Heart right ventricle (tissue), 16 donors: Measurements from ENCODE around the gene C16orf54. TPM values are rescaled to one million over a fixed set of nuclear protein-coding genes. Genes with fewer than 3 reads are reported as not detected.

ENCODE experiments used
- ATAC-seq, 8 donors: fragments of 200-7000 bp; cut with Tn5 transposase; one replicate each; pipeline ENCODE4 v1.9.1; 2020; ENCODE audit warnings: mild to moderate bottlenecking in 8 of 8, moderate library complexity in 8 of 8, moderate number of reproducible peaks in 1 of 8
- DNase-seq, 2 donors: peaks; one replicate each; pipeline ENCODE4 v3.0.0-alpha.2; 2020
- H3K27ac ChIP-seq, 10 donors: fragments of 200-600 bp; sonication (generic) in 2 of 10; one replicate each; pipeline versions ENCODE4 v1.5.0 to v1.8.0; 2020 to 2022; ENCODE audit warnings: mild to moderate bottlenecking in 3 of 10
- H3K27me3 ChIP-seq, 7 donors: fragments of 200-600 bp; one replicate each; pipeline ENCODE4 v1.8.0; 2021 to 2022; ENCODE audit warnings: mild to moderate bottlenecking in 2 of 7
- H3K36me3 ChIP-seq, 9 donors: fragments of 200-600 bp; sonication (generic) in 1 of 9; one replicate each; pipeline versions ENCODE4 v1.5.0 to v1.8.0; 2020 to 2022; ENCODE audit warnings: mild to moderate bottlenecking in 2 of 9
- H3K4me1 ChIP-seq, 9 donors: fragments of 200-600 bp; sonication (generic) in 1 of 9; one replicate each; pipeline versions ENCODE4 v1.5.0 to v1.8.0; 2020 to 2022; ENCODE audit warnings: mild to moderate bottlenecking in 4 of 9
- H3K4me3 ChIP-seq, 10 donors: fragments of 200-600 bp; sonication (generic) in 2 of 10; one replicate each; pipeline versions ENCODE4 v1.5.0 to v1.8.0; 2020 to 2022; ENCODE audit warnings: mild to moderate bottlenecking in 7 of 10, moderate library complexity in 2 of 10
- H3K9me3 ChIP-seq, 11 donors: fragments of 200-600 bp in 10 of 11; sonication (generic) in 2 of 11; one replicate each; pipeline versions ENCODE4 v1.5.0 to v1.8.0; 2013 to 2022; ENCODE audit warnings: mild to moderate bottlenecking in 2 of 11, control low read depth in 1 of 11, moderate library complexity in 1 of 11
- CTCF ChIP-seq, 9 donors: fragments of 200-600 bp; sonication (generic) in 2 of 9; IDR thresholded peaks; one replicate each; pipeline versions ENCODE4 v1.5.0 to v1.8.0; 2021 to 2022; ENCODE audit warnings: antibody characterized with exemption in 9 of 9, mild to moderate bottlenecking in 5 of 9, moderate library complexity in 1 of 9
- WGBS, 2 donors: extraction: QIAGEN DNeasy Blood & Tissue Kit; methylation state at CpG; one replicate each; pipeline ENCODE4 v1.1.7; 2013; ENCODE audit warnings: inconsistent platforms in 1 of 2; 5-methylcytosine and 5-hydroxymethylcytosine counted together
- intact Hi-C, 10 donors: fragments of 100-400 bp; cut with DNase I; formaldehyde crosslinking; loops; one replicate each; pipeline versions ENCODE4 v1.11.1 to v1.14.2; 2022
- polyA plus RNA-seq, 2 donors: library from polyadenylated mRNA; stranded (reverse); fragments of 200-250 nt; gene quantifications; one replicate each; pipeline ENCODE4 v1.2.3, GENCODE V29; 2013
- total RNA-seq, 10 donors: library from RNA; stranded (reverse); fragmentation: NEBNext Ultra II Directional in 3 of 10; extraction: Animal tissue kit (Norgen Biotek cat#: 25700) in 3 of 10; gene quantifications; one replicate each; pipeline versions ENCODE4 v1.2.1 to v1.2.4, GENCODE V29; 2021 to 2023
- donor health status: Arrhythmogenic right ventricular cardiomyopathy.
- donor health status: ischemic (EF 13 %, LVEDD 7.1; RV severe dilation, severe dysfunction).
- donor health status: healthy with polysubstance abuse.
- donor health status: DM: no; HTN: yes; CAD: no.
- donor health status: DM: no; HTN: no; CAD: no.
- donor health status: ischemic (EF 25% LVEDD 6.9; RV normal size, moderate dysfunction).
- donor health status: ischemic (EF 25% LVEDD 5.7; RV mildly dilated, moderate dysfunction).
- donor health status: healthy.
- donor health status: DM: yes; HTN: yes; CAD: no.
- donor health status: Ischemic cardiomyopathy.
- donor health status: ischemic (EF 35%, LVEDD 5.7; RV mildly dilated, moderate dysfunction).
- donor health status: nonischemic (EF 11% LVEDD 7.7; RV severe dilation, severe dysfunction).
- donor health status: DM: yes; HTN: yes; CAD: no.
- donor health status: PGD.
- donor health status: ischemic (EF 29% LVEDD 5.4; RV normal size, mild dysfunction).
- donor health status: nonischemic (EF 23%, LVEDD 6.1; RV moderate dilation, normal function).

Gene C16orf54
- total and polyA plus RNA-seq, 12 donors, result 0.18 to 3.3 (median 0.53) TPM

- intact Hi-C loops, result loop anchor here (1.0 to 10.0 kb wide), 9 partner anchors 145 to 328 kb away; partner anchors contain the start of genes C16orf92 (in 7 of the 10) and DOC2A (in 1 of the 10)
- H3K4me3 ChIP-seq, result no peak overlapping the region
- H3K4me1 ChIP-seq, result peaks cover 0 to 19% (median 0%) of the 10 kb centered on the region in 9 donors
- no peak for TF ChIP-seq CTCF (IDR thresholded peaks at IDR 0.05)
- no peaks in the 10 kb centered on the region for H3K9me3 ChIP-seq
- peaks cover 0 to 4% (median 0%) of the 10 kb centered on the region in 9 donors for H3K36me3 ChIP-seq
- DNase-seq, result no peak
- no peak for ATAC-seq
- H3K27ac ChIP-seq, result no peak overlapping the region
- no peaks in the 10 kb centered on the region for H3K27me3 ChIP-seq
- WGBS, 2 donors, result 68 to 71% methylated on average over 11 of the region's 11 CpGs
These were observed 46.2 kb downstream of the C16orf54 start for GRCh38 chr16:29699324-29700219.

GRCh38 chr16:29698484-29699323 is 47.1 kb downstream of the C16orf54 start:
- no peak for TF ChIP-seq CTCF (IDR thresholded peaks at IDR 0.05)
- Histone ChIP-seq H3K27ac (no peak overlapping the region), H3K4me3 (no peak overlapping the region), H3K36me3 (peaks cover 0 to 4% (median 0%) of the 10 kb centered on the region in 9 donors), H3K4me1 (peaks cover 0 to 19% (median 0%) of the 10 kb centered on the region in 9 donors), H3K27me3 (no peaks in the 10 kb centered on the region), H3K9me3 (no peaks in the 10 kb centered on the region)
- intact Hi-C loops, result loop anchor here in 7 of 10 donors (5.0 to 10.0 kb wide), 5 partner anchors 146 to 329 kb away; partner anchors contain the start of genes C16orf92 (in 5 of the 7) and DOC2A (in 1 of the 7)
- 90 to 92% methylated on average over 17 of the region's 17 CpGs for WGBS, 2 donors
- DNase-seq, result no peak
- no peak for ATAC-seq

GRCh38 chr16:29698042-29698441 is 47.7 kb downstream of the C16orf54 start:
- DNase-seq, result no peak
- H3K4me3 ChIP-seq, result no peak overlapping the region
- no peak for ATAC-seq
- H3K36me3 ChIP-seq, result peaks cover 0 to 4% (median 0%) of the 10 kb centered on the region in 9 donors
- peaks cover 0 to 18% (median 0%) of the 10 kb centered on the region in 9 donors for H3K4me1 ChIP-seq
- H3K9me3 ChIP-seq, result no peaks in the 10 kb centered on the region
- intact Hi-C loops, result loop anchor here in 7 of 10 donors (5.0 to 10.0 kb wide), 5 partner anchors 147 to 329 kb away; partner anchors contain the start of genes C16orf92 (in 5 of the 7) and DOC2A (in 1 of the 7)
- no peak overlapping the region for H3K27ac ChIP-seq
- no peaks in the 10 kb centered on the region for H3K27me3 ChIP-seq
- 78 to 80% methylated on average over 2 of the region's 2 CpGs for WGBS, 2 donors
- no peak for TF ChIP-seq CTCF (IDR thresholded peaks at IDR 0.05)

GRCh38 chr16:29697391-29697790 is 48.4 kb downstream of the C16orf54 start:
- 94 to 96% methylated on average over 7 of the region's 7 CpGs for WGBS, 2 donors
- H3K9me3 ChIP-seq, result no peaks in the 10 kb centered on the region
- no peaks in the 10 kb centered on the region for H3K27me3 ChIP-seq
- peaks cover 0 to 4% (median 0%) of the 10 kb centered on the region in 9 donors for H3K36me3 ChIP-seq
- intact Hi-C loops, result loop anchor here in 7 of 10 donors (5.0 to 10.0 kb wide), 5 partner anchors 147 to 330 kb away; partner anchors contain the start of genes C16orf92 (in 5 of the 7) and DOC2A (in 1 of the 7)
- DNase-seq (no peak), ATAC-seq (no peak)
- TF ChIP-seq CTCF (IDR thresholded peaks at IDR 0.05), result no peak
- no peak overlapping the region for H3K4me3 ChIP-seq
- no peak overlapping the region for H3K27ac ChIP-seq
- H3K4me1 ChIP-seq, result peaks cover 0 to 14% (median 0%) of the 10 kb centered on the region in 9 donors
